ENCODE data around the gene TLK1. TPM values are rescaled to one million over a fixed set of nuclear protein-coding genes. Genes with fewer than 3 reads are reported as not detected.

The TLK1 gene
- total RNA-seq, 1 donor from 2014 or later, result 11.8 TPM

DNA sequence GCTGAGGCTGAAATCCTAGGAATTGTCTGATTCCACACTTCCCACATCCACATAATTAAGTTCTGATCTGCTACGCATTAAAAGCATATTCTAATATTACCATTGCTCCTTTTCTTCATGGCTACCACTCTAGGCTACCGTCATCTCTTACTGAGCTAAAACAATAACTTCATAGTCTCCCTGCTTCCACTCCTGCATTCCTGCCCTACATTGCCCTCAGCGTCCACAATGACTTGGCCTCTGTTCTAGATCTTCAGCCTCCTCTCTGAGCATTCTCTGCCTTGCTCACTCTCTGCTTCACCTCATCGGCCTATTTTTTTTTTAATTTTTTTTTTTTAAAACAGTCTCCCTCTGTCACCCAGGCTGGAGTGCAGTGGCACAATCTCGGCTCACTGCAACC is 15.8 kb upstream of the TLK1 start:
- Histone ChIP-seq H3K27me3 (ENCODE audit: control insufficient read depth, insufficient read depth, low read length) (no peaks in the 10 kb centered on the region), H3K36me3 (ENCODE audit: control insufficient read depth, insufficient read depth, low read length) (no peaks in the 10 kb centered on the region), H3K4me3 (ENCODE audit: low read depth, low read length) (no peak overlapping the region)
- DNase-seq (ENCODE audit: low read depth), result no peak
- no peak for FAIRE-seq
- TF ChIP-seq, protein P1, sequence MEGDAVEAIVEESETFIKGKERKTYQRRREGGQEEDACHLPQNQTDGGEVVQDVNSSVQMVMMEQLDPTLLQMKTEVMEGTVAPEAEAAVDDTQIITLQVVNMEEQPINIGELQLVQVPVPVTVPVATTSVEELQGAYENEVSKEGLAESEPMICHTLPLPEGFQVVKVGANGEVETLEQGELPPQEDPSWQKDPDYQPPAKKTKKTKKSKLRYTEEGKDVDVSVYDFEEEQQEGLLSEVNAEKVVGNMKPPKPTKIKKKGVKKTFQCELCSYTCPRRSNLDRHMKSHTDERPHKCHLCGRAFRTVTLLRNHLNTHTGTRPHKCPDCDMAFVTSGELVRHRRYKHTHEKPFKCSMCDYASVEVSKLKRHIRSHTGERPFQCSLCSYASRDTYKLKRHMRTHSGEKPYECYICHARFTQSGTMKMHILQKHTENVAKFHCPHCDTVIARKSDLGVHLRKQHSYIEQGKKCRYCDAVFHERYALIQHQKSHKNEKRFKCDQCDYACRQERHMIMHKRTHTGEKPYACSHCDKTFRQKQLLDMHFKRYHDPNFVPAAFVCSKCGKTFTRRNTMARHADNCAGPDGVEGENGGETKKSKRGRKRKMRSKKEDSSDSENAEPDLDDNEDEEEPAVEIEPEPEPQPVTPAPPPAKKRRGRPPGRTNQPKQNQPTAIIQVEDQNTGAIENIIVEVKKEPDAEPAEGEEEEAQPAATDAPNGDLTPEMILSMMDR (IDR thresholded peaks at IDR 0.05; ENCODE audit: insufficient read depth, low read length, severe bottlenecking), result no peak

DNA sequence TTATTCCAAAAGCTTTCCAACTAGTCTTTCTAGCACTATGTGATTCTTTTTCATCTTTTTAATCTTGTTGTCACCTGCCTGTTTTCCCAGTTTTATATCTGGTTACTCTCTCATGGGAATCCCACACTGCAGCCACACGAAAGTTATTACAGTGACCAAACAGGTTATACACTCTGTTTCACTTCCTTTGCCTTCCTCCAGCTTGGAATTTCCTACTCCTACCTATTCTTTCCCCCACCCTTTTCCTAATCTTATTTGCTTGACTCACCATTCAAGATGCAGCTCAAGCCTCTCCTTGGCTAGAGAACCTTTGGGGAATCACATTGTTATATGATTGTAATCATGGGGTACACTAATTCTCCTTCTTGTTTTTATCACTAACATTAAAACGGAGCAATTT is 13.4 kb upstream of the TLK1 start:
- peak; percentile 83 for DNase-seq (ENCODE audit: low read depth)
- no peak overlapping the region for H3K4me3 ChIP-seq (ENCODE audit: low read depth, low read length)
- FAIRE-seq, result no peak
- H3K27me3 ChIP-seq (ENCODE audit: control insufficient read depth, insufficient read depth, low read length), result no peaks in the 10 kb centered on the region
- TF ChIP-seq, protein P1 (IDR thresholded peaks at IDR 0.05; ENCODE audit: insufficient read depth, low read length, severe bottlenecking), result no peak
- H3K36me3 ChIP-seq (ENCODE audit: control insufficient read depth, insufficient read depth, low read length), result no peaks in the 10 kb centered on the region

DNA sequence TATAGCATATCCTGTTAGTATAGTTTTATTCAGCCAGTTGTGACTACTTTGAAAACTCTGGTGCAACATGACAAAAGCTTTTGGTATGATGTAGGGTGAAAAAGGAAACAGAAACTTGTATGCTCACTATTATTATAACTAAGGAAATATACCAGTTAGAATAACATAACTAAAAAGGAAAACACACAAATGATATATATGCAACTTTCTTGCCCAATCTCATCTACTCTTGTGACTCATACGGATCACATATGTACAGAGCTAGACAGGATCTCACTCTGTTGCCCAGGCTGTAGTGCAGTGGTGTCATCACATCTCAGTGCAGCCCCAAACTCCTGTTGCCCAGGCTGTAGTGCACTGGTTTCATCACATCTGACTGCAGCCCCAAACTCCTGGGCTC is 12.4 kb upstream of the TLK1 start:
- TF ChIP-seq, protein P1 (IDR thresholded peaks at IDR 0.05; ENCODE audit: insufficient read depth, low read length, severe bottlenecking), result no peak
- FAIRE-seq (no peak), DNase-seq (ENCODE audit: low read depth) (peak; percentile 59)

DNA sequence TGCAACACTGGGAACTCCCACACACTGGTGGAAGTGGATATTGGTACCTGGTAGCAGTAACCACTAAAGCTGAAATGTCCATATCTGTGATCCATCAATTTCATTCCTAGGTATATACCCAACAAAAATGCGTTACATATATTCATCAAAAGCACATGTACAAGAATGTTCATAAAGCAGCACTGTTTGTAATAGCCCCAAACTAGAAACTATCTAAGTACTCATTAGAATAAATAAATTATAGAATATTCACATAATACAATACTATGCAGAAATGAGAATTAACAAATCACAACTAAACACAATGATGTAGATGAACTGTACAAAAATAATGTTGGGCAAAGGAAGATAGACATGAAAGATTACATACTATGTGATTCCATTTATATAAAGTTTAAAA is 11.1 kb upstream of the TLK1 start:
- no peaks in the 10 kb centered on the region for H3K27me3 ChIP-seq (ENCODE audit: control insufficient read depth, insufficient read depth, low read length)
- no peaks in the 10 kb centered on the region for H3K36me3 ChIP-seq (ENCODE audit: control insufficient read depth, insufficient read depth, low read length)
- no peak for DNase-seq (ENCODE audit: low read depth)
- no peak overlapping the region for H3K4me3 ChIP-seq (ENCODE audit: low read depth, low read length)
- no peak for FAIRE-seq
- TF ChIP-seq, protein P1 (IDR thresholded peaks at IDR 0.05; ENCODE audit: insufficient read depth, low read length, severe bottlenecking), result no peak

More for the DNA sequence above, 12.4 kb upstream of the TLK1 start:
- Histone ChIP-seq H3K4me3 (ENCODE audit: low read depth, low read length) (no peak overlapping the region), H3K27me3 (ENCODE audit: control insufficient read depth, insufficient read depth, low read length) (no peaks in the 10 kb centered on the region), H3K36me3 (ENCODE audit: control insufficient read depth, insufficient read depth, low read length) (no peaks in the 10 kb centered on the region)

DNA sequence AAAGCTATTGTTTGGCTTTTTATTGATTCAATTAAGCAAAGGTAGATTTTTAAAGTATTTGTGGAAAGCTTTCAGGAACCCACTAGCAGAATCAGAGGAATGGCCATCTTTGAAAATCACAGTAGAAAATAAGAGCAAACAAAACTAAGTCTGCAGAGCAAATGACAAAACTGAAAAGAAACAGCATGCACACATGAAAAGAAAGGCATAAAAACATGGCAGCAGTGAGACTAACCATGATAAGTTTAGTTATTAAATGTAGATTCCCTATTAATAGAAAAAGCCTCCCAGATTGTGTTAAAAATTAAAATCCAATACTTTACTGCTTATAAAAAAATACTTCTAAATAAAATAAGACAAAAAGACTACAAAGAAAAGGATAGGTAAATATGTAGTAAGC is 9.1 kb upstream of the TLK1 start:
- TF ChIP-seq, protein P1 (IDR thresholded peaks at IDR 0.05; ENCODE audit: insufficient read depth, low read length, severe bottlenecking), result no peak
- no peak for FAIRE-seq
- H3K4me3 ChIP-seq (ENCODE audit: low read depth, low read length), result no peak overlapping the region
- H3K27me3 ChIP-seq (ENCODE audit: control insufficient read depth, insufficient read depth, low read length), result no peaks in the 10 kb centered on the region
- H3K36me3 ChIP-seq (ENCODE audit: control insufficient read depth, insufficient read depth, low read length), result no peaks in the 10 kb centered on the region
- no peak for DNase-seq (ENCODE audit: low read depth)

DNA sequence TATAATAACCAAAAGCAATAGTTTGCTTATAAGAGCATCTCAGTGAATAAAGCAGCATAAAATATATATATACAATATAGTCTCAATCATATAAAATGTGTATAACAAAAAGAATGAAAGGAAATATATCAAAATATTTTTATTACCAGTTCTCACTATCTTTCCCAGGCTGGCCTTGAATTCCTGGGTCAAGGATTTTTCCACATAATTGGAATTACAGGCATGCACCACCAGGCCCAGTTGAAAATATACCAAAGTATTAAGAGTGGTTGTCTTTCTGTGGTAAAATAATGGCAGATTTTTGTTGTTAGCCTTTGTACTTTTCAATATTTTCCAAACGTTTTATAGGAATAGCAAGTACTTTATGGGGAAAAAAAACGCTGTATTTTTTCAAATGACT is 8.6 kb upstream of the TLK1 start:
- Histone ChIP-seq H3K27me3 (ENCODE audit: control insufficient read depth, insufficient read depth, low read length) (no peaks in the 10 kb centered on the region), H3K36me3 (ENCODE audit: control insufficient read depth, insufficient read depth, low read length) (no peaks in the 10 kb centered on the region), H3K4me3 (ENCODE audit: low read depth, low read length) (no peak overlapping the region)
- FAIRE-seq, result no peak
- TF ChIP-seq, protein P1 (IDR thresholded peaks at IDR 0.05; ENCODE audit: insufficient read depth, low read length, severe bottlenecking), result no peak
- DNase-seq (ENCODE audit: low read depth), result no peak
